Measurements from ENCODE around the gene NSF.
"Not testable (repeated sequence)": the region's sequence is repeated elsewhere in the genome, so short reads cannot be mapped to it uniquely, and the experiment has no call there.

The NSF gene

DNA sequence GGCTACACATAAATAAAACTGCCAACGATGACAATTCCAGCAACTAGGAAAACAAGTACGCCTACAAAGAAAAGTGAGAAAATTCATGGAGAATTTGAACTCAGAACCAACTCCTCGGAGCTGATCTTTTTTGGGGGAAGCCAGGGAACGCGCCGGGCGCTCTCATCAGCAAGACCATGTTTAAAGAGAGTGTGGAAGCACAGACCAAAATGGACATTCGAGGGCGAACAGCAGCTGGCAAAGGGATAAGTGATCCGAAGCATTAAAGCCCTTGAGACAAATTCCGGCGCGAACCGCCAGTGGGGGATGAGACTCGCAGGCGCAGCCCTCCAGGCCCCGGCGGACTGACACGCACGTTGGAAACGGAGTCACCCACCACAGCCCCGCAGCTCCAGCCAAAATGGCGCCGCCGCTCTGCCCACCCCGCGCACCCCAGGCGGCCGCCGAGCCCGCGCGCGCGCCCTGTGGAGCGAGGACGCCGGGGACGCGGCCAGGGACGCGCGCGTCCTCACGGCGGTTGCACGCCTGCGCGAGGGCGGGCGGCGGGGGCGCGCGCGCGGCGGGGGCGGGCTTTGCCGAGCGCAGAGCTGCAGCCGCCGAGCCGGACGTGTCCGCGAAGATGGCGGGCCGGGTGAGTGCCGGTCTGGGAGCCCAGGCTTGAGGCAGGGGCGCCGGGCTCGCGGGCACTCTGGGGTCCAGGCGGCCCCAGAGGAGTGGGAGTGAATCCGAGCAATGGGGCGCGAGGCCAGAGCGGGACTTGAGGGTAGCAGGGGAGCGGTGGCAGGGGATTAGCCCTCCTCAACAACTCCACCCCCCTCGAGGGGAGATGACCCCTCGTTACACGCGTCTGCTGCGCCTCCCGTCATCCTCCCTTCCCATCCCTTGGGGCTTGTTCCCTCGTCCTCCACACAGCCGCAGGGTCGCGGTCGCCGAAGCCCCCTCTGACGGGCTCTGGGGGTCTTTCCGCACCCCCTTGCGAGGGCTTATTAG, at the start of gene NSF:
Gene NSF (plus strand): TSS at position 513 of the 990 bp plus-strand sequence. CDS start 107 bp downstream, at position 620.
- DNase-seq (ENCODE audit: low read depth), result not testable (repeated sequence)

DNA sequence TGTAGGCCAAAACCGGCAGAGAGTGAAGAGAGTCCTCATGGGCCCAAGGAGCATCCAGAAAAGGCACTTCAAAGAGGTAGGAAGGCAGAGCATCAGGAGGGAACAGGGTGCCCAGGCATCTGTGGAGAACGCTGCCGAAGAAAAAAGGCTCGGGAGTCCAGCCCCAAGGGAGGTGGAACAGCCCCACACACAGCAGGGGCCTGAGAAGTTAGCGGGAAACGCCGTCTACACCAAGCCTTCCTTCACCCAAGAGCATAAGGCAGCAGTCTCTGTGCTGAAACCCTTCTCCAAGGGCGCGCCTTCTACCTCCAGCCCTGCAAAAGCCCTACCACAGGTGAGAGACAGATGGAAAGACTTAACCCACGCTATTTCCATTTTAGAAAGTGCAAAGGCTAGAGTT, 41.9 kb upstream of the NSF start:
- DNase-seq (ENCODE audit: low read depth), result not testable (repeated sequence)

DNA sequence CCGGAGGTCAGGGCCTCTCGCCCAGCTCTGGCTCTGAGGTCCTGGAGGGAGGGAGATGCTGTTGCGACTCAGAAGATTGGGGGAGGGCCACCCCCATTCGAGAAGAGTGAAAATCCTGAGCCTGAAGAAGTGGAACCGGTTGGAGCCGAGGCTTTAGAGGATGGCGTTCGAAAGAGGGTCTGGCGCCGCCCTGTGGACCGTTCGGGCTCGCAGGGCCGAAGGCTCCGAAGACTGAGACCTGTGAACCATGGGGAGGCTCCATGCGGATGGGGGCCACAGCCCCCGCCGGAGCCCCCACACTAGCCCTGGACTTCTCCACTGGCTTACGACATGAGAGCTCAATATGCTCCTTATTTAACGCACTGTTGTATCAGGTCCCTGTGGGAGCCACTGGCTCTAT, 31.3 kb upstream of the NSF start:
- DNase-seq (ENCODE audit: low read depth), result not testable (repeated sequence)

DNA sequence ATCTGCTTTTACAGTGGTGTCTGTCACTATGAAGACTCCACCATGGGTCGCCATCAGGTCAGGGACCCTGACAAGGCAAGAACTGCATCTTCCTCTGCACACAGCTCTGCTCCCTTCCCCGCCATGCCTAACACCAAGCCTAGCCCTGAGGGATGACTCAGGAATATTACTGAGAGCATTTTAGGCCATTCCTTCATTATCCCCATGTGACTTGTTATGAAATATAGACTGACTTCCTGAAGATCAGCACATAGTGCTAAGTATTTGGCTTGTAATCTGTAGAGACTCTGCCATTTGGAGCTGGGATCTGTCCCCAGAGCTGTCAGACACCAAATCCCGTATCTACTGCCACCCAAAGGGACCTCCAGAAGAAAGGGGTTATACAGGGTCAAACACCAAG, 30.4 kb upstream of the NSF start:
- not testable (repeated sequence) for DNase-seq (ENCODE audit: low read depth)

DNA sequence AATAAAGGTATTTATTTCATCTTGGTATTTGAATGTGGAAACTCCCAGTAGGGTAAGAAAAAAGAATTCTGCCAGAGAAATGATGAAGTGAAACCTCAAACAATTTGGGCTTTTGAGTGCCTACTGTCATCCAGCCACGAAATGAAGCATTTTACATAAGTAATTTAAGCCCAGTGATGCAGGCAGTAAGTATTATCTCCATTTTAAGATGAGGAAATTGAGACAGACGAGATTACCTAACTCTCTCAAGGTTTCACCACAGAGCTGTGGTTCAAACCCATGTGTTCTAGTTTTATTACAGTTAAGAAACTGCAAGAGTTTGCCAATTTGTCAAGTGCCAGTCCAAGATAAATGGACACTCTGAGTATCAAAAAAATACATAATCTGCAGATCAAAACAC, 24.2 kb upstream of the NSF start:
- not testable (repeated sequence) for DNase-seq (ENCODE audit: low read depth)

DNA sequence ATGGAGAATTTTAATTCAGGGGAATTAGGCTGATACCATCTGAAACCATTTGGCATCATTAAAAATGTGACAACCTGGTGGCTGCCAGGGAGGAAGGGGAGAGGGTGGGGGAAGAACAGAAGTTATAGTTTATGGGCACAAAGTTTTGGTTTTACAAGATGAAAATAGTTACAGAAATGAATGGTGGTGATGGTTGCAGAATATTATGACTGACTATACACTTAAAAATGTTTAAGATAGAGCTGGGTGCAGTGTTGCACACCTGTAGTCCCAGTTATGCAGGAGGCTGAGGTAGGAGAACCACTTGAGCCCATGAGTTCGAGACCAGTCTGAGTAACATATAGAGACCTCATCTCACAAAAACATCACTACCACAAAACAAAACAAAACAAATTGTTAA, 23.5 kb upstream of the NSF start:
- not testable (repeated sequence) for DNase-seq (ENCODE audit: low read depth)

DNA sequence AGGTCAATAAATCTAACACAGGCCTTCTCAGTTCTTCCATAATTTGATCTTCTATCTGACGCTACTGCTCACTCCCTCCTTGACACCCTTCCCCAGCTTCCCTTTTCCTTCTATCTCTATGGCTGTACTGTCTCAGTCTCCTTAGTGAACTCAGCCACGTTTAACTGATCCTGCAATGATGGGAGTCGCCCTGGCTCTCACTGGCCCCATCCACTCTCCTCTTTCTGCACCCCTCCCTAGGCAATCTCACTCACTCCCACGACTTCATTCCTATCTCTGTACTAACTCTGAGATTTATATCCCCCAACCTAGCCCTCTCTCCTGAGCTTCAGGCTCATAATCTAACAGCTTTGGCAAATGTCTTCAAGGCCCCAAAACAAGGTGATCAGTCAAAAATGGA, 18.7 kb upstream of the NSF start:
- not testable (repeated sequence) for DNase-seq (ENCODE audit: low read depth)

DNA sequence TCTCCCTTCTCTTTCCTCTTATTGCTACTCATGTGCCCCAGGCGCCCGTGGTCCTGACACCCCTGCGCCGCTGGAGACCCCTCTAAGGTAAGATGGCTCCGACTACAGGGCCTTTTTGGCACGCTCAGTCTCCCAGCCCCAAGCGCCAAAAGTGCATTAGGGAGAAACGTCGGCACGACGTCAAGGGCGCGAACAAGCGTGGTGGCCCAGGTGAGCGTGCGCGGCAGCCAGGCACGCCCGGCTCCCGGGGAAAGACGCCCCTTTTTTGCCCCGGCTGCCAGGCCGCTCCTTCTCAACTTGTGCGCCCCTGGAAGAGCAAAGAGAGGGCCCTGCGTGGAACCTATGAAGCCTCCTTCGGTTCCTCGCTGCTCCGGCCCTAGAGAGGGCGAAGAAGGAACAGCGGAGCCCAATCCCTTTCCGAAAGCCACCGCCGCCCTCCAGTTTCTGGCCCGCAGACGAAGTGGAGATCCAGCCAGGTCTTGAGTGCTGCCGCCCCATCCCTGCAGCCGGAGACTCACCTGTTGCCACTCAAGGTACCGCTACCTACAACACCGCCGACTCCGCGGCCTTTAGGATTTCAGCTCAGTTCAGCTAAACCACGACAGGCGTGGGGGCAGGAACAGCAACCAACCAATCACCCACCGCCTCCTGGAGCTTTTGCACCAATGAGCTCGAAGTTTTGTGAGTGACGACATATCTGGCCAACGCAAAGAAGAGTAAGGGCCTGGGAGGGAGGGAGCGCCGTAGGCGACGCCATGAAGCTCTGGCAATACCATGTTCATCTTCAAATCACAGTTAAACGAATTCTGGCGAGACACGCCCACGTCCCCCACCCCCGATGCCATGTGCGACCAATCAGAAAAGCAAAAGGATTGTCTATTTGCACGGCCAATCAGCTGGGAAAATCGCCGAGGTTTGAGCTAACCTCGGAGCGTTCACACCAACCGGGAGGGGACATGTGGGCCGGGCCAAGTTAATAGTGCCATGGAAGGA, 11.1 kb upstream of the NSF start, which contains the start of gene ARL17A:
Gene ARL17A (minus strand): TSS at position 609 of the 993 bp plus-strand sequence. CDS start 3,369 bp downstream, outside the sequence.
- DNase-seq (ENCODE audit: low read depth), result not testable (repeated sequence)

DNA sequence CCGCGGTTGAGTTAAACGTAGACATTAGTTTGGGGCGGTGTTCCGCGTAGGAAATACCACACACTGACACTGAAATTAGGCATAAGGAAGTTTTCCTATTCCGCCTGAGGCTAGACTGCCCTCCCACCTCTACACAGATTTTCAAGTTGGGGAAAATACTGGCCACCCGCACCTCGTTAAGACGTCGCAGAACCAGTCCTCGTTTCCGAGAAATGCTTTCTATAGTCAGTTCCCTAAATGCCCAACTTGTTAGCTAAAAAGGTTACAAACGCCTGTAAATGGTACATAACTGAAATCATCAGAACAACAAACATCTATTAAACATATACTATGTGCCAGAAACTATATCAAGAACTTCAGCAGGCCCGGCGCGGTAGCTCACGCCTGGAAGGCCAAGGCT, 10.4 kb upstream of the NSF start:
- not testable (repeated sequence) for DNase-seq (ENCODE audit: low read depth)

DNA sequence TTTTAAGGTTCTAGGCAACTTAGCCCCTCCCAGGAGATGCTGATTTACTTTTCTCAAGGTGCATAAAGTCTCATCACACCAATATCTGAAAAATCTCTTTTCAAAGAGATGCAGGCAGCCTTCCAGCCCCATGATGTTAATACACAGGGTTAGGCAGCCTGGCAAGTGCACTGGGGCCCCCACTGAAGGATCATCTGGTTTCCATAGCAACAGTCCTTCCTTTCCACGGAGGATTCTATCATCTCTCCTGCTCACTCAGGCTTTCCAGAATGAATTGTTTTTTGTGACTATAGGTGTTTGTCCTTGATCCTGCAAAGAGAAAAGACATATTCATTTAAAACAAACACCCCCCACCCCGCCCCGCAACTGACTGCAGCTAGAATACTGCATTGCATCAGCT, 5.0 kb upstream of the NSF start:
- not testable (repeated sequence) for DNase-seq (ENCODE audit: low read depth)

DNA sequence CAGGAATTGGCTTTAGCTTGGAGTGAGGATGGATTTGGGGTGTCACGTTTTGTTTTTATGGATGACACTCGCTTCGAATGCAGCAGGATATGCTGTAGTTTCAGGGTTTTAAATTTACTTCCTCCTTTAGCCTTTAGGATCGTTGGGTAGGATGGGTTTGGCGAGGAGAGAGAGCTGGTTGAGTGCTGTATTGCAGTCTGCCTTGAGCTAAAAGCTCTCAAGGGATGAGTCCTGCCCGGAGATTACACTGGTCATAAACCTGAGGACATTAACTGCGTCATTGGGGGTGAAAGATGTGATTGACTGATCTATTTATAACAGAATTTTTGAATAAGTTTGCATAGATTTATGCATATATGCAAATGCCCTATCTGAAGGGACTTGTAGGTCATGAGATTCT, 863 bp downstream of the NSF start:
- DNase-seq (ENCODE audit: low read depth), result not testable (repeated sequence)

DNA sequence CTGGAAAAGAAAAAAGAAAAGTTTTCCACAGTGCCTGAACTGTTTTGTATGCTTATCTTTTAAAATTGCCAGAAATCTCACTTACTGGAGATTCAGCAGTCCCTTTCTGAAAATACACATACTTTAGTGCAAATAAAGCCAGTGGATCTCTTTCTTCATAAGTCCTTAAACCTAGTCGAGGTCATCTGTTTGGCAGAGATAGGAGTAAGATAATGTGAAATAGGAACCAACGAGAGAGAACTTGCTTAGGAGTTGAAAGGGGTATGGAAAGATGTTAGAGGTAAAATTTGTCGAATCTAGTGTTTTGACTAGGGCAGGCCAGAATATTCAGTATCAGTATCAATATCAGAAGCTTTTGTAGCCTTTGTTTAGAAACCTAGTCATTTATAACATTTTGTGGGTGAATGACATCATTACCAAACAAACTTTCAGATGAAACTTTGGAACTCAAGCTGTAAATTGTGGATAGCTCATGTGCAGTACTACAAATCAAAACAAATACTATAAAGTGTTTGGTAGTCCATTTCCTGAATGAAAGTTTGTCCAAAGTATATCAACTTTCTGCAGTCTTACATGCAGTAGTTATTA, 8.0 kb downstream of the NSF start:
- not testable (repeated sequence) for DNase-seq (ENCODE audit: low read depth)

DNA sequence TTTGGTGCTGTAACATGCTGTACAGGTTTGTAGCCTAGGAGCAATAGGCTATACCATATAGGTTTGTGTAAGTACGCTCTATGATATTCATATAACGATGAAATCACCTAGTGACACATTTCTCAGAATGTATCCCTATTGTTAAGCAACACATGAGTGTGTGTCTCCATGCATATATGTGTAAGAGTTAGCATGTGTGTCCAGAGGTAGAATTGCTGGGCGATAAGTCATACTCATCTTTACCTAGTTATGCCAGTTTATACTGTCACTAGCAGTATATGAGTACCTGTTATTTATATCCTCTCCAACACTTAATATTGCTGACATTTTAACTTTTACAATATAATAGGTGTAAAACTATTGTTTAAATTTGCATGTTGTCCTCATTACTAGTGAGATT, 10.3 kb downstream of the NSF start:
- DNase-seq (ENCODE audit: low read depth), result not testable (repeated sequence)

DNA sequence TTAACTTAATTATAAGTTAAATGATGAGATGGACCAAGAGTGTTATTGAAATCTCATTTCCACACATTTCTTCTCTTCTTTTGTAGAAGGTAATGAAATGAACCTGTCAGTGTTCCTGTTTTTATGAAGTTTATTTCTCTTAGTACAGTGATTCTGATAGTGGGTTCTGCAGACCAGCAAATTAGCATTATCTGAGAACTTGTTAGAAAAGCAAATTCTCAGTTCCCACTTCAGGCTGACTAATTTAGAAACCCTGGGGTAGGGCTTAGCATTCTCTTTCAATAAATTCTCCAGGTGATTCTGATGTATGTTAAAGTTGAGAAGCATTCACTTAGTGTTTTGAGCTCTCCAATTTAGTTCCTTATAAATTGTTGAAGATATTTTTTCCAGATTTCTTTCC, 12.7 kb downstream of the NSF start:
- not testable (repeated sequence) for DNase-seq (ENCODE audit: low read depth)

DNA sequence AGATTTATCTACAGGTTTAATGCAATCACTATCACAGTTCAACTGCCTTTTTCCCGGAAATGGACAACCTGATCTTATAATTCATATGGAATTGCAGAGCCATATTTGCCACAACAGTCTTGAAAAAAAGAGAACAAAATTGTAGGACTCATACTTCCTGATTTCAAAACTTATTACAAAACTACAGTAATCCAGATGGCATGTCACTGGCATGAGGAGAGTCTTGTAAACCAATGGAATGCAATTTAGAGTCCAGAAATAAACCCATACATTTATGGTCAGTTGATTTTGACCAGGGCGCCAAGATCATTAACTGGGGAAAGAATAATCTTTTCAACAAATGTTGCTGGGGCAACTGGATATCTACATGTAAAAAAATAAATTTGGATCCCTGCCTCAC, 20.8 kb downstream of the NSF start:
- DNase-seq (ENCODE audit: low read depth), result not testable (repeated sequence)

DNA sequence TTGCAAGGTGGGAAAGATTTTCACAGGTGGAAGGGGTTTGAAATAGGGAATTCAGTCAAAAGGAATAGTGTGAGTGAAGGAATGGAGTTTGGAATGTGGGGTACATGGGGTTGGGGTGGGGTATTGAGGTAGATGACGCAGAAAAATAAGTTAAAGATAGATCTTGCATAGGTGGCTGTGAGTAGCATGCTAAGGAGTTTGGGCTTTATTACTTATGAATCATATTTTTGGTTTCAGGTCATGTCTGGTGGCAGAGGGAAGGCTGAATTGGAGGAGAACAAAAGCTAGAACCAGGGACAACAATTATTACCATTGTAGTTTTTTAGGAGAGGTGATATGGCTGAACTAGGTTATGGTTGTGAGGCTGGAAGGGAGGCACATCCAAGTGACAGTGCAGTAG, 23.4 kb downstream of the NSF start:
- DNase-seq (ENCODE audit: low read depth), result not testable (repeated sequence)

DNA sequence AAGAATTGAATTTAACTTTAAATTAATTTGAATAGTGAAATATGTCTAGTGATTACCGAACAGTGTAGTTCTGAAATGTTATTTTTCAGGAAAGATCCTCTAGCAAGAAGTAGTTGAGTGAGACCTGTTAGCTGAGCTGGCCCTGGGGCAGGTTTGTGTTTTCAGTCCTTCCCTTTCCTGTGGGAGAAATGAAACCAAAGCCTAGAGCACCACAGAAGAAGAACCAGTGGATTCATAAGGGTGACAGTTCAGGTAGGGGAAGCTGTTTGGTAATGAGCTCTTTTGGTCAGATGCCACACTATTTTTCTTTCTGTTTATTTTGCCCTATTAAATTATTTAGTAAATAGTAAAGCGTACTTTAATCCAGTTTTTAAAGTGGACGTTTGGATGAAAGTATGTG, 26.7 kb downstream of the NSF start:
- not testable (repeated sequence) for DNase-seq (ENCODE audit: low read depth)

DNA sequence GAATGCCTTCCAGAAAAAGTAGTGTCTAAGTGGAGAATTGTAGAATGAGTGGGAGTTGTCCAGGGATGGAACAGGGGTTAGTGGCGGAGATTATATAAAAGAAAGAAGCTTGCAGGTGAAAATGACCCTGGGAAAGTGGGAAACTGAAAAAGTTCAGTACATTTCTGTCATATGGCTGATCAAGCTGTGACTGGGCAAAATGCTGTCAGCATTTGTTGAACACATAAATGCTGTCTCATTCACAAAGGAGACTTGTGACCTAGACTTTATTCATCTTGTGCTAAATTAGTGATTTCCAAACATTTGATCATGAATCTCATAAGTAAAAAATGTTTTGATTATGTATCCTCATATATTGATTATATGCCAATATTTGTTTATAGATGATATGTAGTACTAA, 28.5 kb downstream of the NSF start:
- DNase-seq (ENCODE audit: low read depth), result not testable (repeated sequence)

DNA sequence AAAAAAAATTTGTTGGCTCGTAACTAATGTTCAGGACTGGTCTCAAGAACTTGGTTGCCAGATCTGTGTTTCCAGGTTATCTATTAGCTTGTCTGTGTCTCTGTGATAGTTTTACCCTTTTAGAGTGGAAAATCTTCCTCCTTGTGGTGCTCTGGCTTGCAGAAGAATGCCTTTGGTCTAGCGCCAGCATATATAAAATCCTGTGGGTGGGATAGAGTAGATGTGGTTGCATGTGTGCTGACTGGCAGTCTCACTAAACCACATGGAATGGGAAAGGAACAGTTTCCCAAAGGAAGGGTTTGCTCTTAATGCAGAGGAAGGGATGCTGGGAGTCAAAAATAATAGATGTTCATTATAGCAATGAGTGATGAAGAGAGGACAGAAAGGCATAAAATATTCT, 33.3 kb downstream of the NSF start:
- not testable (repeated sequence) for DNase-seq (ENCODE audit: low read depth)

DNA sequence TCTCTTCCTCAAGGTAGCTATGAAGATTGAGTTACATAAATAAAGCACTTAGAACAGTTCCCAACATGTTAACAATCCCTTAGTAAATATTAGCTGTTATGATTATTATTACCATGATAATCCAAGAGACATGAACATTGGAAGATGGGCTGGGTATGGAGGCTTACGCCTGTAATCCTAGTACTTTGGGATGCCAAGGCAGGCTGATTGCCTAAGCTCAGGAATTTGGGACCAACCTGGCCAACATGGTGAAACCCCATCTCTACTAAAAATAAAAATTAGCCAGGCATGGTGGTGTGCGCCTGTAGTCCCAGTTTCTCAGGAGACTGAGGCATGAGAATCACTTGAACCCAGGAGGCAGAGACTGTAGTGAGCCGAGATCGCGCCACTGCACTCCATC, 34.3 kb downstream of the NSF start:
- DNase-seq (ENCODE audit: low read depth), result not testable (repeated sequence)

DNA sequence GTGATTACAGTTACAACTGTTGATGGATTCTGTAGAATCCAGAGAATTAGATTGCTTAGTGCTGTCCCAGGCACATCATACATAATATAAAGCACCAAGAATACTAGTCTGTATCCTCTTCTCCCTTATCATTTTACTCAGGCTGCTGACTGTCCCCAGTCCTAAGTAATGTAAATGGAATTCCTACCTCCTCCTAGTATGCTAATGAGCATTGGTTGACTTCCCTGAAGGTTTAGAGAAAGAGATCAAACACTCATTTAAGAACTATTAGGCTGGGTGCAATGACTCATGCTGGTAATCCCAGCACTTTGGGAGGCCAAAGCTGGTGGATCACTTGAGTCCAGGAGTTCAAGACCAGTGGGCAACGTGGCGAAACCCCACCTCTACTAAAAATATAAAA, 37.0 kb downstream of the NSF start:
- not testable (repeated sequence) for DNase-seq (ENCODE audit: low read depth)

All from GM04503 (cell line).